GM19455 (cell line): Measurements from ENCODE around the gene FOXD4.
"Not testable (repeated sequence)": the region's sequence is repeated elsewhere in the genome, so short reads cannot be mapped to it uniquely, and the experiment has no call there.

Source experiments
- ATAC-seq: cut with Tn5 transposase; IDR thresholded peaks from one replicate; pipeline ENCODE4 v1.9.1; 2021; ENCODE audit not compliant: unreplicated experiment

The FOXD4 gene

DNA sequence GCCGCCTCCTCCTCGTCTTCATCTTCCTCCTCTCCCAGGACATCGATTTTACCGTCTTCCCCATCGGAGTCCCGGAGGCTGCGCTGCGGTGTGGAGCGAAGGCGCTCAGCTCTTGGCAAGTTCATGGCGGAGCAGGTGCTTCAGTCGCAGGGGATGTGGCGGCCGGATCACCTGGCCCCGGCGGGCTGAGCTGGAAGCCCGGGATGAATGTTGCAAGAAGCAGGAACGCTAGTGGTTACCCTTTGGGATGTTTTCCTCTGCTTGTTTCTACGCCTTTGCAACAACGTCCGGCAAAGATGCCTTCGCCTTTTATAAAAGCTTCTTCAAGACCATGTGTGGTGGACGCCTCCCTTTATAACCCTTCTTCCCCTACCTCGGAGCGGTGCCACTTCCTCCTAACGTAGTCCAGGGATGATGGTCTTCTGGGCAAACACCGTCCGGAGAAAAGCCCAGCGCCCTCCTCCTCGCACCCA lies at the start of gene FOXD4:
Gene FOXD4, minus strand, starts transcription at position 423 of the 473 bp plus-strand sequence. Its CDS starts 298 bp downstream, at position 125.
- ATAC-seq = not testable (repeated sequence)

DNA sequence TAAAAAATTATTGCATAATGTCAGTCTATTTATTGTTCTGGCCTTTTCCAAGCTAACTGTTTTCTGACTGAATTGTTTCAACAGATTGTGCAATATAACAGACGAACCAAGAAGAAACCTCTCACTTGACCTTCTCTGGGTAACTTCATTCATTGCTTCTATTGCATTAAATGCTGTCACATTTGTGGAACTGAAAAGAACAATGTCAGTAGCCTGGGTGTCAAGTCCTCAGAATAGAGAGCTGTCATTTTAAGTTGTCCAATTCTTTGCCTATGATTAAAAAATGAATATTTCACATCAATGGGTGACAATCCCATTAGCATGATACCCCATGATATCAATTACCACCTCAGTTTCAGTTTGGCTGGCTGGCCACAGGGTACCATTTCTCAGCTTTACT lies 41.7 kb upstream of the FOXD4 start:
- not testable (repeated sequence) for ATAC-seq

DNA sequence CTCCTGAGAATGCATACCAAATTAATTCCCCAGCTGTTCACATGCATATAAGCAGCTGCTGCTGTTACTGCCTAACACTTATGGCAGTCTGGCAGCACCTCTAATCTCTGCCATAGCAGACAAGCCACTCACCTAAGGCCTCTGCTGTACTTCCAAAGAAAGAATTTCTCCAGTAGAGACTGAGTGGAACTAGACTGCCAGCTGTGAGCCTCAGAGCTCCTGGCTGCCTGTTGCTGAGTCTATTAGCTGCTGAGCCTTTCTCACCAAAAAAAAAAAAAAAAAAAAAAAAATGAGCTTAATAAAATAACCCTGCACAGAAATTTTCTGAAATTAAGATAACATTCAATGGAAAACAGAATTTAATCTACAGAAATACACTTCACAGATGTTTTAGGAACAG lies 33.0 kb upstream of the FOXD4 start:
- not testable (repeated sequence) for ATAC-seq

DNA sequence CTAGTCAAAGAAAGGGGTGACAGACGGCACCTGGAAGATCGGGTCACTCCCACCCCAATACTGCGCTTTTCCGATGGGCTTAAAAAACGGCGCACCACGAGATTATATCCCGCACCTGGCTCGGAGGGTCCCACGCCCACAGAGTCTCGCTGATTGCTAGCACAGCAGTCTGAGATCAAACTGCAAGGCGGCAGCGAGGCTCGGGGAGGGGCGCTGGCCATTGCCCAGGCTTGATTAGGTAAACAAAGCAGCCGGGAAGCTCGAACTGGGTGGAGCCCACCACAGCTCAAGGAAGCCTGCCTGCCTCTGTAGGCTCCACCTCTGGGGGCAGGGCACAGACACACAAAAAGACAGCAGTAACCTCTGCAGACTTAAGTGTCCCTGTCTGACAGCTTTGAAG lies 21.7 kb upstream of the FOXD4 start:
- not testable (repeated sequence) for ATAC-seq

DNA sequence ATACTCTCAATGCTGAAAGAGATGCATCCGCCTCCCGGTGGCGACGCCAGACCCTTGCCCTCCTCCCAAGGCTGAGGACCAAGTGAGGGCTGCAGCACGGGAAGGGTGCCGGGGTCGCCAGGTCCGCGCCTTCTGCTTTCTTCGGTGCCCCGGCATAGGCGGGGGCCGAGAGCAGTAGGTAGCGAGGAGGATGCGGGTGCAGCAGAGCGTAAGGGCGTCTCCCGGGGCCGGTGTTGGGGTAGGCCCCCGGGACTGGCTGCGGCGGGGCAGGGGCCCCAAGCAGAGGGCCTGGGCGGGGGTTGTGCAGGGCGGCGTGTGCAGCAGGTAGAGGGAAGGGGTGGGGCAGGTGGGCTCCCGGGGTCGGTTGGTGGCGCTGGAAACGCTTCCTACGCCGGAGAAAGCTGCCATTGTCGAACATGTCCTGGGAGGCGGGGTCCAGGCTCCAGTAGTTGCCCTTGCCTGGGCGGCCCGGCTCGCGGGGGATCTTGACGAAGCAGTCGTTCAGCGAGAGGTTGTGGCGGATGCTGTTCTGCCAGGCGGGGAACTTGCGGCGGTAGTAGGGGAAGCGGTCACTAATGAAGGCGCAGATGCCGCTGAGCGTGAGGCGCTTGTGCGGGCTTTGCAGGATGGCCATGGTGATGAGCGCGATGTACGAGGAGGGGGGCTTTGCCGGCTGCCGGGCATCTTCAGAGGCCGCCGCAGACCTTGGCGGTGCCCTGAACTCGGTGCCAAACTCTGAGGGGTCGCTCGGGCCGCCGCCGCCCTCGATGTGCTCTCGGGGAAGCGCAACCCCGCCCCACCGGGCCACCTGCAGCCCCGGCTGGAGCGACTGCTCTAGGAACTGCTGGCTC lies 848 bp downstream of the FOXD4 start:
- not testable (repeated sequence) for ATAC-seq

DNA sequence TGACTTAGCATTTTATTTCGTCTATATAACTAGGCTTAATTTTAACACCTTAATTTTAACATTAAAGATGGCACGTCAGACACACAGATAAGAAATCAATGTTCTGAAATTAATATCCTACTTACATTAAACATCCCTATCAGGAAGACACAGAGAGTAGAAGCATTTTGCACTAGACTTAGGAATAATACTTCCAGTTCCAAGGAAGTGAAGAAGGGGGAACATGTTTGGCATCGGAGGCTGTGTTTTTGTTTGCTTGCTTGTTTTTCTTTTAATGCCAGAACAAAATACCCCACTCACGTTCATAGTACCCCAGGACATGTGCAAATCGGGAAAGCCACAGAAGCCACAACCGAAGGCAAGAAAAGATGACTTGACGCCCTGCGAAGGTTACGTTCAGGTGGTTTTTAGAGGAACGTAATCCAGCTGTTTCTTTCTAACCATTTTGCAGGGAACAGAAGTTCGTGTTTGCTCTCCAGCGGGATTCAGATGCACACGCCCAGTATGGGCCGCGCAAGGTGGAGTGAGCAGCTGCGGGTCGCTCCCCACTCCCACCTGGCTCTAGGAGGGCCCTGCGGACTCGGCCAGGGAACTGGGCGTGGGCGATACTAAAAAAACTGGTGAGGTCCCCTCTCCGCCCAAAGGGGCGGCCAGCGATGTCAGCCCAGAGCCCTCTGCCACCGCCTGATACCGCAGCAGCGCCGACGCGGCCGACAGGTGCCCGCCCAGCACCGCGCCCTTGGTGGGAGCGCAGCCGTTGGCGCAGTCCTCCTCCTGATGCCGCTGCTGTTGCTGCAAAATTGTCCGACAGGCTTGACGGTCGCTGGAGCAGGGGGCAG lies 1.8 kb downstream of the FOXD4 start:
- ATAC-seq = not testable (repeated sequence)

DNA sequence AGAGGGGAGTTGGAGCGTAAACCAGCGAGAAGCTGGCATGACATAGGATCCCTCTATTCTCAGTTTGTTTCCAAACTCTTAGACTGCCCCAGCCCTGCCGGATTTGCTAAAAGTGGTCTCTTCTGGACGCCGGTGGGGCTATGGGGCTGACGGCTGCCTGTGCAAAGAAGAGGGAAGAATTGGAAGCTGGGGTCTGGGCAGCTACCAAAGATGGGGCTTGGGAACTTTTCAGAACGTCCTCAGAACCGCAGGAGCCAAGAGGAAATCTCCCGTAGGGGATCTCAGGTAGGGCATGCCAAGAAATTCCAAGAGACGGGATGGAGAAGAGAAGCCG lies 3.1 kb downstream of the FOXD4 start:
- ATAC-seq = not testable (repeated sequence)

DNA sequence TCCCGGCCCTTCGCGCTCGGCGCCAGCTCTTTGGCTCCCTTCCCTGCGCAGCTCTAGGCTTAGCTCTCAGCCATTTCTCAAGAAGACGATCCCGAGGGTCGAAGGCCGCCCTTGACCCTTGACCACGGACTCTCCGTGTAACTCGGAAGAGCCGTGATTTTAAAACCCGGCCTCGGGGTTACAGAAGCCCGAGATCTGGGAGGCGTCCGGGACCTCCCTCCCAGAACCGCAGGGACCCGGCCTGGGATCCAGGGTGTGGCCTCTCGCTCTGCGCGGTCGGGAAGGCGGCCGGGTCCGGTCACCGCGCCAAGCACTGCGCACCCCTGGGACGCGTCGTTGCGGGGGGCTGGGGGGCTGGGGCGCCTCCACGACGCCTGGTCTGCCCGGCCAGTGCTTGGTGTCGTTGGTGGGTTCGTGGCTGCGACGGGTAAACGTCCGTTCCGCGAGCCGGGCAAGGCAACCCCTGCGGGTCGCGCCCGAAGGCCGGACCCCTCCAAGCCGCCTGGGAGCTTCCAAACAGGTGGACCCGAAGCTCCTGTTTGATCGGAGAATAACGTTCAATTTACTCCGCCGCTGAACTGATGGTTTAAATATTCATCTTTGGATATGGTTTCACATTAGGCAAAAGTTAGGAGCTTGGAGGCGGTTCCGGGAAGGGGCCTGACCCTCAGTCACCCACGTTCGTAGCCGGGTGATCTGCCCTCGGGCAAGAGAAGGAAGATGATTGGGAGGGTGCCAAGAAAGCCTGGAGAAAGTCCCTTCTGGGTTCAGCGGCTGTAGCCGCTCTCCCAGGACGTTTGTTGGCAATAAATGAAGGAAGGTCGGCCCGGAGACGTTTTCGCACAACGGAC lies 3.7 kb downstream of the FOXD4 start:
- not testable (repeated sequence) for ATAC-seq

DNA sequence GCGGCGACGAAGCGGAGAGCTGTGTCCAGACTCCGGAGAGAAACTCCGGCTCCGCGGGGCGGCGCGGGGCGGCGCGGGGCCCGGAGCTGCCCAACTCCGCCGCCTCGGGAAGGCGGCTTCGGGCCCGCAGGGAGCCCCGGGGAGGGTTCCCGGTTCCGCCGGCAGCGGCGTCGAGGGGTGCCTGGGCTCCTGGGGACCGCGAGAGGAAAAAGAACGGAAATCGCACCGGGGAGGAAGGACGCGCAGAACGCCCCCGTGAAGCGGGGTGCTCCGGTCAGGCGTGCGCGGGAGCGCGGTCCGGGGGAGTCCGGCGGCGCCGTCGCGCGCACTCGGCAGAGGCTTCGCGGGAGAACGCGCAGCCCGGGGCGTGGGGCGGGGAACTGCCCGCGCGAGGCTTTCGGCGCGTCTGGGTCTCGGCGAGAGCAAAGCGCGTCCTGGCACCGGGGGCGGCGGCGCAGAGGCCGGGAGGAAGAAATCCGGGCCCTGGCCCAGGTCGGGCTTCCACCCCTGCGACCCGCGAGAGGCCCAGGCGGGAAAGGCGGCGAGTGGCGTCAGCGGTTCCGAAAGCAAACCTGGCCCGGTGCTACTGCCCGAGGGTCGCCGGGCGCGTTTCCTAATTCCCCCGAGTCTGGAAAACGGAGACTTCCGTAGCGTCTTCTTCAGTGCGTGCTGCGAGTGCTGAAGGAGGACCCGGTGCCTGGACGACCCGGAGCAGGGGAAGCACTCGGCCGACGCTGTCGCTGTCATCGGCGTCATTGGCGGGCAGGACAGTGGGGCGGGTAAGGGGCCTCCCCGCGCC lies 4.5 kb downstream of the FOXD4 start:
- not testable (repeated sequence) for ATAC-seq

DNA sequence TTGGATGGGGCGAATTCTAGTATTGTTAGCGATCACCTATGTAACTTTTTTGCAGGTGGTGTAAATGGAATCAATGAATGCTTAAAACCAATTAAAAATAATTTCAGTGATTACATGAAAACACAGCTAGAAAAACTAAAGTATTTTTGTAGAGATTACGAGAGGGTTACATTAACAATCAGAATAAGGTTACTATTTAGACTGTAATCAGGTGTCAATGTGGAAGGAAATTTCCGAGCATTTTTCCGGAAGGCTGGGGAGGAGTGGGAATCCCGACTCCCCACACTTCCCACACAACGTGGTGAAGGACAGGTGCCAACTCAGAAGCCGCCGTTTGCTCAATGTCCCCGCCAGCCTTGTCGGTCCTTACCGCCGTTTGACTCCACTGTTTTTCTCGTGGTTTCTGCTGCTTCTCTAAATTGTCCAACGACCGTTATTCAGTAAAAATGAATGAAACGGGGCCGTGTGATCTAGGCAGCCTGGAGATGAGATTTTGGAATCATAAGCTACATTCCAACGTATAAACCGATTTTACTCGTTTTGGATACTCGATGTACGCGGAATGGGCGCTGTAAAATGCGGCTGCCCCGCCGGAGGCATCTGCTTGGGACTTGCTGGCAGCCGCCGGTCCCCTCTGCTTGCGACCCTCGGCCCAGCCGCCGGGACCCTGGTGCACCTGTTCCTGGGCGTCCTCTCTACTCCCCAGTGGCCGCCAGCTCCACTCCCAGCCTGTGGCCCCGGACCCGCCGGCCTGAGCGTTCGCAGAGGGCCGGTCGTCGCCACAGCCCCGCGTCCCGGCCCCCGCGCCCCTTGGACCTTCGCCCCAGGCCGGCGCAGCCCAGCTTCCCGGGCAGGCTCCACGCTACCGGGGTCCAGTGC lies 5.4 kb downstream of the FOXD4 start:
- not testable (repeated sequence) for ATAC-seq

DNA sequence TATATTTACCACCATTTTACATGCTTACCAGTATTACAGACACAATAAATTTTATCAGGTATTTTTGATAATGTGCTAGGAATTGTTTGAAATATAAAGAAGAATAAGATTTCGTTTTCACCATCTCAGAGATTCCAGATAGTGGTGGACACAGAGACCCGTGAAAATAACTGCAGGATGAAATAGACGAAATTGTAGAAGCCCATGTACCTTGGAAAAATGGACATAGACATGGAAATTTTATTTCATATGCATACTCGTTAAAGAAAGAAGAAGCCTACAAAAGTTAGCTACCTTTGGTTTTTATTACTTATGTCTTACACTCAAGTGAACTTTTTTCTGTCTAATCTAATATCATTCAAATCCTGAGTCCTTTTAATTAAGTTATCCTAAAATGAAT lies 7.5 kb downstream of the FOXD4 start:
- ATAC-seq = not testable (repeated sequence)

DNA sequence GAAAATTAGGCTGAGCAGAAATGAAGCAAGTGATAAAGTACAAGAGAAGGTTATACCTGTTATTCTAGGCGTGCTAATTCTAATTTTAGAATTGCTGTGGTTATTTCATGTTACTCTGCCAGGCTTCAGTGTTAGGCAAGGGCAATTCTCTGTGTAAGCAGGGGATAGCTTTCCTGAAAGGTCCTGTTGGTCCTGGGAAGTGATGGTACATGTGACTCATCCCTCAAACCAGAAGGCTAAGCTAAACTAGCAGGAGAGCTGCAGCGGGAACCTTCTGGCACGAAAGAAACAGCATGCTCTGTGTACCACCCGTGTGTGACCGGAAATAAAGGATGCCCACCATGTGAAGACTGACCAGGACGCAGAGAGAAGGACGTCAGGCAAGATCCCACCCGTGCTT lies 8.7 kb downstream of the FOXD4 start:
- not testable (repeated sequence) for ATAC-seq

DNA sequence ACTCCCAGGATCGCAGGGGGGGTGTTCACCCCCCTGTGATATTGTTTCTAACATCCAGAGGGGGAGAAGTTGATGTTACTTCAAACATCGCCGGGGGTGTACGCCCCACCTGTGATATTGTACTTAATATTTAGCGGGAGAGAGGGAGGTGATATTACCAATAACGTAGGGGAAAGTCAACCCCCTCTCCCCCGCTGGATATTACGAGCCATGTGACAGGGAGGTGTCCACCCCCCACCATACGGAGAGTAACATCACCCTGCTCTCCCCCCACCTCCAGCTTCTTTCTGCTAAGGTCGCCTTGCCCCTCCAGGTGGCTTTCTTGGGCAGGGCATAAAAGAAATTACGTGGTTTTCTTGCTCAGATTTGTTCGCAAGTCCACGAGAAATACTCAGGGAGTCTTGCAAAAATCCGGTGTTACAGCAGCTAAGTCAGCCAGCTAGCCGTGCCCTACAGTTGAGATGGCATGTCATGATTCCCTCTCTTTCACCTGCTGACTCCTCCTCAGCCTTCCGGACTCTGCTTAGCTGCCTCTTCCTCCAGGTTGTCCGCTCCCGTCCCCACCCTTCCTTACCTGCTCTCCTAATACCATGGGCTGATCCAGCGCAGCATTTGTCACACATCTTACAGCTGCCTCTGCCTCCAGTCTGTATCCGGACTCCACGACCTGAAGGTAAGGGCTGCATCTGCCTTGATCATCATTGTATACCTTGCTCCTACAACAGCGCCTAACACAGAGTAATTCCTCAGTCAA lies 9.3 kb downstream of the FOXD4 start:
- ATAC-seq = not testable (repeated sequence)

DNA sequence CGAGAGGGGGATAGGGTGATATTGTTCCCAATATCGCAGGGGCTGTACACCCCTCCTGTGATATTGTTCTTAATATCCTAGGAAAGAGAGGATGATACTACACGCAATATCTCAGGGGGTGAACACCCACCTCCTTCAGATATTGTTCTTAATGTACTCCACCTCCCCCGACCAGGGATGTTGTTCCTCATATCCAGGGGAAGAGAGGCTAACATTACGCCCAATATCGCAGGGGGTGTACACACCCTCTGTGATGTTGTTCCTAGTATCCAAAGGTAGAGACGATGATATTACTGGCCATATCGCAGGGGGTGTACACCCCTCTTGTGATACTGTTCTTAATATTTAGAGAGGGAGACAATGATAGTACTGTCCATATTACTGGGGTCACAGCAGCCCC lies 12.2 kb downstream of the FOXD4 start:
- not testable (repeated sequence) for ATAC-seq

DNA sequence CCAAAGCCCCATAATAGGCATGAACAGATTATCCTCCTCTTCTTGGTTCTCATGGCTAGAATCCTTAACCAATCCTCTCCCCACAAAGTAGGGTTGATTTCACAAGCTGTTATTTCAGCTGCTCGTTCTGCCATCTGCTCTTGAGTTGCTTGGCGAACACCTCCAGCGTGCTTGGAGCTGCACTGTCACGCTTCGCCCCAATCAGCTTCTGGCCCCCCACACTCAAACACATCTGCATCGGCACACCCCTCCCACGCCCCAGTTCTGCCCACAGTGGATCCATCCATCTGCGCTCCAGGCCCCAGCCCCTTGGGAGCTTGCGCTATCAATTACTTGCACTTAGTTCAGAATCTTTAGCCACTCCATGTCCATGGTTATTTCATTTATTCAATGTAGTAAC lies 17.8 kb downstream of the FOXD4 start:
- not testable (repeated sequence) for ATAC-seq

DNA sequence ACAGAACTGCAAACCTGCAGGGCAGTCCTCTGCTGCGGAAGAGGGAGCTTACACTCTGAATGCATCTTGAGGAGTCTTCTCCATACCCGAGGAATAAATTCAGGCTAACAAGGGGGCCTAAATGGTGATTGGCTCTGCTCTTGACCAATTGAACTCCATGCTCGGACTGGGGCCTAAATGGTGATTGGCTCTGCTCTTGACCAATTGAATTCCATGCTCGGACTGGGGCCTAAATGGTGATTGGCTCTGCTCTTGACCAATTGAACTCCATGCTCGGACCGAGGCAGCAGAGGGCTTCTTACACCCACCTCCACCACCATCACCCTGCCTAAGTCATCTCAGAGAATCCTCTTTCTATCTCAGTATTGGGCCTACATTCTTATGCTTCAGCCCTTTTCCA lies 18.4 kb downstream of the FOXD4 start:
- not testable (repeated sequence) for ATAC-seq

DNA sequence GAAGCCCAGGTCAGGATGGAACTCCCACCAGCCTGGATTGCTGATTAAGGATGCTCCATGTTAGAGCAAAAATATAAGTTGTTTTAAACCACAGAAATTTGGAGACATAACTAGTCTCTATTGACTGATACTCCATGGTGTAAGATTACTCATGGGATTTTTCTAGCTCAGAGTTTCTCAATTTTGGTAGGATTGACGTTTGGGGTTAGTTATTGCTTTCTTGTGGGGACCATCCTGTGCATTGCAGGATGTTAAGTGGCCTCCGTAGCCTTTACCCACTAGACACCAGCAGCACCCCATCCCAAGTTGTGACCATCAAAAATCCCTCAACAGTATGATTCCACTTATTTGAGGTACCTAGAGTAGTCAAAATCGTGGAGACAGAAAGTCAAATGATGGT lies 19.4 kb downstream of the FOXD4 start:
- not testable (repeated sequence) for ATAC-seq

DNA sequence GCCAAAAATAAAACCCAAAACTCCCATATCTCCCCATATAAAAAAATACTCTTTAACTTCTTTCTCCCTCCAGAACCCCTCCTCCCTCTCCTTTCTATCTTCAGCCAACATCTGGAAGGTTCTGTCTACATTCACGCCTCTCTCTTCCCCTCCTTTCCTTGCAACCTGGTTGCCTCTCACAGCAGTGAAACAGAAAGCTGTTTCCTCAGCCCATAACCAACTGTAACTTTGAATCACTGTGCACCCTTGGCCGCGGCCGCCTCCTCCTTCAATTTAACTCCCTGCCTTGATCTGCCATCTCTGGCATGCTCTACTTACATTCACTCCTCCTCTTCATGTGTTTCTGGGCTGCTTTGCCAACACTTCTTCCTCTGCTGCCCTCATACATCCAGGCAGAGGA lies 23.2 kb downstream of the FOXD4 start:
- not testable (repeated sequence) for ATAC-seq
